AG10803 (cell line): ENCODE measurements around the gene PPP1R1A.

Experiments used
- DNase-seq: peaks from one replicate; pipeline ENCODE4 v3.0.0; 2010; ENCODE audit warnings: low read depth
- H3K4me3 ChIP-seq: 2 replicates; pipeline ENCODE4 v1.5.1; 2011; ENCODE audit warnings: mild to moderate bottlenecking, low read length, control low read depth
- CTCF ChIP-seq: conservative IDR thresholded peaks from 2 replicates; pipeline ENCODE4 v1.5.1; 2011; ENCODE audit warnings: mild to moderate bottlenecking, low read length, control low read depth, inconsistent platforms

PPP1R1A gene

GRCh38 chr12:54603173-54603814 lies 14.8 kb upstream of the PPP1R1A start:
- peak; percentile 64 for DNase-seq
- H3K4me3 ChIP-seq: no peak overlapping the region
- peak; percentile 90 for TF ChIP-seq CTCF

GRCh38 chr12:54602661-54603060 lies 14.2 kb upstream of the PPP1R1A start:
- no peak overlapping the region for H3K4me3 ChIP-seq
- TF ChIP-seq CTCF: no peak
- no peak for DNase-seq

- no peak for TF ChIP-seq CTCF
- H3K4me3 ChIP-seq: no peak overlapping the region
- DNase-seq: no peak
Observed at GRCh38 chr12:54601841-54602240, 13.4 kb upstream of the PPP1R1A start.

GRCh38 chr12:54598970-54599369 lies 10.5 kb upstream of the PPP1R1A start:
- no peak for TF ChIP-seq CTCF
- H3K4me3 ChIP-seq: no peak overlapping the region

GRCh38 chr12:54596526-54596946 lies 8.1 kb upstream of the PPP1R1A start:
- TF ChIP-seq CTCF: peak; percentile 95
- peak; percentile 58 for DNase-seq
- H3K4me3 ChIP-seq: no peak overlapping the region

More at GRCh38 chr12:54598970-54599369, 10.5 kb upstream of the PPP1R1A start:
- no peak for DNase-seq

GRCh38 chr12:54595471-54595870 lies 7.0 kb upstream of the PPP1R1A start:
- no peak overlapping the region for H3K4me3 ChIP-seq
- no peak for DNase-seq
- no peak for TF ChIP-seq CTCF

- H3K4me3 ChIP-seq: no peak overlapping the region
- no peak for TF ChIP-seq CTCF
- no peak for DNase-seq
Observed at GRCh38 chr12:54593725-54594124, 5.3 kb upstream of the PPP1R1A start.
